ENCODE measurements around the gene UBE3C.

UBE3C gene

GRCh38 chr7:157233677-157234076 is 95.0 kb downstream of the UBE3C start:
- H3K36me3 ChIP-seq (ENCODE audit: control insufficient read depth, insufficient read depth, low read length), result peaks cover 73% of the 10 kb centered on the region
- no peak overlapping the region for H3K4me3 ChIP-seq (ENCODE audit: extremely low read depth, insufficient read depth, low read length, poor library complexity, severe bottlenecking)
- H3K9me3 ChIP-seq (ENCODE audit: control insufficient read depth, low read length), result no peaks in the 10 kb centered on the region
- H3K27ac ChIP-seq (ENCODE audit: low read depth, low read length, severe bottlenecking), result no peak overlapping the region
- no CpG with 5 or more reads among the region's 2 CpGs for WGBS, 2 experiments (ENCODE audit: insufficient coverage in 2 of 2)
- no peaks in the 10 kb centered on the region for H3K4me1 ChIP-seq (ENCODE audit: control insufficient read depth, insufficient read depth, low read length, poor library complexity, severe bottlenecking)

GRCh38 chr7:157234271-157234670 is 95.5 kb downstream of the UBE3C start:
- Histone ChIP-seq H3K9me3 (ENCODE audit: control insufficient read depth, low read length) (no peaks in the 10 kb centered on the region), H3K36me3 (ENCODE audit: control insufficient read depth, insufficient read depth, low read length) (peaks cover 76% of the 10 kb centered on the region), H3K27ac (ENCODE audit: low read depth, low read length, severe bottlenecking) (no peak overlapping the region), H3K4me3 (ENCODE audit: extremely low read depth, insufficient read depth, low read length, poor library complexity, severe bottlenecking) (no peak overlapping the region), H3K4me1 (ENCODE audit: control insufficient read depth, insufficient read depth, low read length, poor library complexity, severe bottlenecking) (no peaks in the 10 kb centered on the region)
- WGBS, 2 experiments (ENCODE audit: insufficient coverage in 2 of 2), result 92 to 95% methylated on average over 3 to 4 of the region's 5 CpGs

- WGBS, 2 experiments (ENCODE audit: insufficient coverage in 2 of 2), result 86% methylated on average over 1 of the region's 2 CpGs; no CpG with 5 or more reads in 1 of the 2 experiments
- Histone ChIP-seq H3K4me1 (ENCODE audit: control insufficient read depth, insufficient read depth, low read length, poor library complexity, severe bottlenecking) (no peaks in the 10 kb centered on the region), H3K36me3 (ENCODE audit: control insufficient read depth, insufficient read depth, low read length) (peaks cover 74% of the 10 kb centered on the region), H3K4me3 (ENCODE audit: extremely low read depth, insufficient read depth, low read length, poor library complexity, severe bottlenecking) (no peak overlapping the region), H3K27ac (ENCODE audit: low read depth, low read length, severe bottlenecking) (no peak overlapping the region), H3K9me3 (ENCODE audit: control insufficient read depth, low read length) (no peaks in the 10 kb centered on the region)
Measured at GRCh38 chr7:157235357-157236333, 96.9 kb downstream of the UBE3C start.

GRCh38 chr7:157238087-157238486 is 99.4 kb downstream of the UBE3C start:
- peaks cover 62% of the 10 kb centered on the region for H3K36me3 ChIP-seq (ENCODE audit: control insufficient read depth, insufficient read depth, low read length)
- H3K27ac ChIP-seq (ENCODE audit: low read depth, low read length, severe bottlenecking), result no peak overlapping the region
- no peaks in the 10 kb centered on the region for H3K9me3 ChIP-seq (ENCODE audit: control insufficient read depth, low read length)
- no peaks in the 10 kb centered on the region for H3K4me1 ChIP-seq (ENCODE audit: control insufficient read depth, insufficient read depth, low read length, poor library complexity, severe bottlenecking)
- WGBS, 2 experiments (ENCODE audit: insufficient coverage in 2 of 2), result 94 to 98% methylated on average over 6 to 7 of the region's 8 CpGs
- H3K4me3 ChIP-seq (ENCODE audit: extremely low read depth, insufficient read depth, low read length, poor library complexity, severe bottlenecking), result no peak overlapping the region

- Histone ChIP-seq H3K4me1 (ENCODE audit: control insufficient read depth, insufficient read depth, low read length, poor library complexity, severe bottlenecking) (no peaks in the 10 kb centered on the region), H3K36me3 (ENCODE audit: control insufficient read depth, insufficient read depth, low read length) (peaks cover 50% of the 10 kb centered on the region), H3K4me3 (ENCODE audit: extremely low read depth, insufficient read depth, low read length, poor library complexity, severe bottlenecking) (no peak overlapping the region), H3K27ac (ENCODE audit: low read depth, low read length, severe bottlenecking) (no peak overlapping the region), H3K9me3 (ENCODE audit: control insufficient read depth, low read length) (no peaks in the 10 kb centered on the region)
- WGBS, 2 experiments (ENCODE audit: insufficient coverage in 2 of 2), result 93 to 95% methylated on average over 8 to 10 of the region's 10 CpGs
Measured at GRCh38 chr7:157239571-157240270, 101.0 kb downstream of the UBE3C start.

GRCh38 chr7:157241631-157242030 is 102.9 kb downstream of the UBE3C start:
- Histone ChIP-seq H3K27ac (ENCODE audit: low read depth, low read length, severe bottlenecking) (no peak overlapping the region), H3K36me3 (ENCODE audit: control insufficient read depth, insufficient read depth, low read length) (peaks cover 53% of the 10 kb centered on the region), H3K4me3 (ENCODE audit: extremely low read depth, insufficient read depth, low read length, poor library complexity, severe bottlenecking) (no peak overlapping the region), H3K4me1 (ENCODE audit: control insufficient read depth, insufficient read depth, low read length, poor library complexity, severe bottlenecking) (no peaks in the 10 kb centered on the region), H3K9me3 (ENCODE audit: control insufficient read depth, low read length) (no peaks in the 10 kb centered on the region)
- 97 to 98% methylated on average over 5 of the region's 5 CpGs for WGBS, 2 experiments (ENCODE audit: insufficient coverage in 2 of 2)

- Histone ChIP-seq H3K4me1 (ENCODE audit: control insufficient read depth, insufficient read depth, low read length, poor library complexity, severe bottlenecking) (no peaks in the 10 kb centered on the region), H3K27ac (ENCODE audit: low read depth, low read length, severe bottlenecking) (no peak overlapping the region), H3K9me3 (ENCODE audit: control insufficient read depth, low read length) (no peaks in the 10 kb centered on the region), H3K36me3 (ENCODE audit: control insufficient read depth, insufficient read depth, low read length) (peaks cover 58% of the 10 kb centered on the region), H3K4me3 (ENCODE audit: extremely low read depth, insufficient read depth, low read length, poor library complexity, severe bottlenecking) (no peak overlapping the region)
- 100% methylated on average over 3 of the region's 6 CpGs for WGBS, 2 experiments (ENCODE audit: insufficient coverage in 2 of 2)
Measured at GRCh38 chr7:157244516-157245294, 106.0 kb downstream of the UBE3C start.

- Histone ChIP-seq H3K27ac (ENCODE audit: low read depth, low read length, severe bottlenecking) (no peak overlapping the region), H3K9me3 (ENCODE audit: control insufficient read depth, low read length) (no peaks in the 10 kb centered on the region), H3K4me3 (ENCODE audit: extremely low read depth, insufficient read depth, low read length, poor library complexity, severe bottlenecking) (no peak overlapping the region), H3K4me1 (ENCODE audit: control insufficient read depth, insufficient read depth, low read length, poor library complexity, severe bottlenecking) (no peaks in the 10 kb centered on the region), H3K36me3 (ENCODE audit: control insufficient read depth, insufficient read depth, low read length) (peaks cover 60% of the 10 kb centered on the region)
- WGBS, 2 experiments (ENCODE audit: insufficient coverage in 2 of 2), result 91 to 100% methylated on average over 5 of the region's 8 CpGs
Measured at GRCh38 chr7:157246052-157246451, 107.3 kb downstream of the UBE3C start.

GRCh38 chr7:157248659-157249058 is 109.9 kb downstream of the UBE3C start:
- Histone ChIP-seq H3K36me3 (ENCODE audit: control insufficient read depth, insufficient read depth, low read length) (peaks cover 65% of the 10 kb centered on the region), H3K9me3 (ENCODE audit: control insufficient read depth, low read length) (no peaks in the 10 kb centered on the region), H3K4me3 (ENCODE audit: extremely low read depth, insufficient read depth, low read length, poor library complexity, severe bottlenecking) (no peak overlapping the region), H3K4me1 (ENCODE audit: control insufficient read depth, insufficient read depth, low read length, poor library complexity, severe bottlenecking) (no peaks in the 10 kb centered on the region), H3K27ac (ENCODE audit: low read depth, low read length, severe bottlenecking) (no peak overlapping the region)
- 92 to 96% methylated on average over 13 of the region's 14 CpGs for WGBS, 2 experiments (ENCODE audit: insufficient coverage in 2 of 2)

- Histone ChIP-seq H3K4me3 (ENCODE audit: extremely low read depth, insufficient read depth, low read length, poor library complexity, severe bottlenecking) (no peak overlapping the region), H3K27ac (ENCODE audit: low read depth, low read length, severe bottlenecking) (no peak overlapping the region), H3K9me3 (ENCODE audit: control insufficient read depth, low read length) (no peaks in the 10 kb centered on the region), H3K36me3 (ENCODE audit: control insufficient read depth, insufficient read depth, low read length) (peaks cover 84% of the 10 kb centered on the region), H3K4me1 (ENCODE audit: control insufficient read depth, insufficient read depth, low read length, poor library complexity, severe bottlenecking) (no peaks in the 10 kb centered on the region)
- WGBS, 2 experiments (ENCODE audit: insufficient coverage in 2 of 2), result 59 to 72% methylated on average over 6 to 8 of the region's 9 CpGs
Measured at GRCh38 chr7:157250605-157251228, 112.0 kb downstream of the UBE3C start.
